Rectal smooth muscle tissue (tissue), 1 donor: Measurements from ENCODE around the gene FOXP1.
"Not testable (repeated sequence)": the region's sequence is repeated elsewhere in the genome, so short reads cannot be mapped to it uniquely, and the experiment has no call there.

Experiments
- H3K27ac ChIP-seq: one replicate; pipeline ENCODE4 v1.7.0; 2013; ENCODE audit warnings: low read depth, low read length, inconsistent platforms
- H3K27me3 ChIP-seq: one replicate; pipeline ENCODE4 v1.7.0; 2013; ENCODE audit warnings: low read length; ENCODE audit not compliant: control insufficient read depth, insufficient read depth
- H3K36me3 ChIP-seq: one replicate; pipeline ENCODE4 v1.7.0; 2013; ENCODE audit warnings: low read length; ENCODE audit not compliant: control insufficient read depth, insufficient read depth
- H3K4me1 ChIP-seq: one replicate; pipeline ENCODE4 v1.7.0; 2013; ENCODE audit warnings: low read length; ENCODE audit not compliant: control insufficient read depth, insufficient read depth
- H3K4me3 ChIP-seq: one replicate; pipeline ENCODE4 v1.7.0; 2013; ENCODE audit warnings: low read length
- H3K9ac ChIP-seq: one replicate; pipeline ENCODE4 v1.7.0; 2013; ENCODE audit warnings: low read length

The FOXP1 gene

DNA sequence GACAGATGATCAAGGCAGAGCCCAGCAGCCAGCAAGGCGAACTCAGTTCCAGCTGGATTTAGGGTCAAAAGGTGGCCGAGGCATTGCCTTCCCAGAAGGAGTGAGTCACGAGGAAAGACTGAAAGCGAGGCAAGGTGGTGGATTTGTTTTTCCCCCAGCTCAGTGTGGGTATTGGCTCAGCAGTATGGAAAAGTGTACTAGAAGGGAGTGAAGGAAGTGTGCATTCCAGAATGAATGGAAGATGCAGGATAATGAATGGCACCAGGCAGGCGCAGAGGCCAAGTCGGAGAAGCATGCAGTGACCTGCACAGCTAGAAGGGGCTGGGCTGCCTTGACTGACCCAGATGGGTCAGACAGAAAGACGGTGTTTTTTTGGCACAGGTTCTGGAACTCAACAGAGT lies 46.3 kb downstream of the FOXP1 start:
- no peaks in the 10 kb centered on the region for H3K27me3 ChIP-seq
- no peaks in the 10 kb centered on the region for H3K36me3 ChIP-seq
- no peak overlapping the region for H3K9ac ChIP-seq
- no peak overlapping the region for H3K27ac ChIP-seq
- no peak overlapping the region for H3K4me3 ChIP-seq
- peaks cover 26% of the 10 kb centered on the region for H3K4me1 ChIP-seq

DNA sequence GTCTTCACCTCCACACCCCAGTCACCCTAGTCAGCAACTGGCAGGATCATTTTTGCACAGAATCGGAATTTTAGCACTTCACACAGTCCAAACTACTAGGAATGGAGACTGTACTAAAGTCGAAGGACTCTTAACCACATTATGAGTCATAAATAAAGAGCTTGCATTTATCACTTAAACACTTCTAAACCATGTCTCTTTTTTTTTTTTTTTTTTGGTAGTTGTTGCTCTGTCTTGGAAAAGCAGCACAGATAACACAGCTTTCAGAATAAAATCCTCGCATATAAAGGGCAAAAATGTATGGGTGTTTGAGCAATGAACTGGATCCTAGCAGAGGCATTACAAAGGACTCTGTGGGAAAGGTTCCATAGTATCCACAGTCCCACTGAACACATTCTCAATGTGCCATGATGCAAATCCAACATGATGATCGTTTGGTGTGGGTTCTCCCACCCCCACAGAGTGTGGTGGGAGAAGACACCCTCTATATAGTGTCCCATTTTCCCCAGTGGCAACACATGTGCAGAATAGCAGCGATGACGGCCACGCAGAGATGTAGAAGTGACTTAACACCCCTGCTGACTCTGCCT lies 47.1 kb downstream of the FOXP1 start:
- Histone ChIP-seq H3K27ac (no peak overlapping the region), H3K9ac (no peak overlapping the region), H3K27me3 (no peaks in the 10 kb centered on the region), H3K4me3 (no peak overlapping the region), H3K36me3 (no peaks in the 10 kb centered on the region), H3K4me1 (peaks cover 18% of the 10 kb centered on the region)

DNA sequence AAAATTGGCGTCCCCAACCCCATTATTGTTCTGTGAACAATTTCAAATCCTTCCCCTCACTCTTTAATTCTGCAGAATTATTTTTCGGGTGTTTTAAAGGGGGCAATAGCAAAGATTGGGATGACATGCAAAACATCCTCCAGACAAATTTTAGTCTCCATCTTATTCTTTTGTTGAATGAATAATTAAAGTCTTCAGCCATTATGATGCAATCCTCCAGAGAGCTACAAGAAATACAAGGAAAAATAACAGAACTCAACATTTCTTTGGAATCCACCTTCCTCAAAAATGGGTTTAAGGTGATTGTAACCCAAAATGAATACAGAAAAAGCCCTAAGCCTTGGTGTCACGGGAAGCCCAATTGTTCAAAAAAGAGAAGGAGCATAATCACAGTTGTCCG lies 49.9 kb downstream of the FOXP1 start:
- Histone ChIP-seq H3K4me1 (peaks cover 6% of the 10 kb centered on the region), H3K27ac (no peak overlapping the region), H3K9ac (no peak overlapping the region), H3K36me3 (no peaks in the 10 kb centered on the region), H3K27me3 (no peaks in the 10 kb centered on the region), H3K4me3 (no peak overlapping the region)

DNA sequence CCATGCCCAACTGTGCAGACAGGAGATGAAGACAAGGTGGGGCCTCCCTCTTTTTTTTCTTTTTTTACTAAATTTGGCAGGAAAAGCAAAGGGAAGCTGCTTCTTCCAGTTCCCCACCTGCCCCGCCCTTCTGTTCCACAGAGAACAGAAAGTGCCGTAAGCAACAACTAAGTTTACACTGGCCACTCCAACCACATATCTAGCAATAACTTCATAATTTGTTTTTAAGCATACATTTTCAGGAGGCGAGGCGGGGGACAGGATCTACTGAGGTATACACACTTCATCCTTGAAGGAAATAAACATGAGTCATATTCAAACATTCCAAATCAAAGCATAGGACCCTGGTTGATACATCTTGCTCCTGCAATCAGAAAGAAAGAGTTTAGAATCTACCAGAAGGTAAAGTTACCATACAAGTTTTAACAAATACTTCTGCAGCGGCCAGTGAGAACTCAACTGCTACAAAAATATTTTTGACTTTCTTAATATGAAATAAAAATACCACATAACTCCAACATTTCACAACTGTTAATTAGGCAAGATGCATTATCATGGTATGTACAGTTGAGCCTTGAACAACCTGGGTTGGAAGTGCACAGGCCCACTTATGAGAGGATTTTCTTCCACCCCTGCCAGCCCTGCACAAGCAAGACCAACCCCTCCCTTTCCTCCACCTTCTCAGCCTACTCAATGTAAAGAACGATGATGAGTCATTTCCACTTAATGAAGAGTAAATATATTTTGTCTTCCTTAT lies 50.7 kb downstream of the FOXP1 start:
- no peak overlapping the region for H3K4me3 ChIP-seq
- H3K9ac ChIP-seq: no peak overlapping the region
- H3K4me1 ChIP-seq: peaks cover 6% of the 10 kb centered on the region
- no peaks in the 10 kb centered on the region for H3K36me3 ChIP-seq
- no peak overlapping the region for H3K27ac ChIP-seq
- H3K27me3 ChIP-seq: no peaks in the 10 kb centered on the region

DNA sequence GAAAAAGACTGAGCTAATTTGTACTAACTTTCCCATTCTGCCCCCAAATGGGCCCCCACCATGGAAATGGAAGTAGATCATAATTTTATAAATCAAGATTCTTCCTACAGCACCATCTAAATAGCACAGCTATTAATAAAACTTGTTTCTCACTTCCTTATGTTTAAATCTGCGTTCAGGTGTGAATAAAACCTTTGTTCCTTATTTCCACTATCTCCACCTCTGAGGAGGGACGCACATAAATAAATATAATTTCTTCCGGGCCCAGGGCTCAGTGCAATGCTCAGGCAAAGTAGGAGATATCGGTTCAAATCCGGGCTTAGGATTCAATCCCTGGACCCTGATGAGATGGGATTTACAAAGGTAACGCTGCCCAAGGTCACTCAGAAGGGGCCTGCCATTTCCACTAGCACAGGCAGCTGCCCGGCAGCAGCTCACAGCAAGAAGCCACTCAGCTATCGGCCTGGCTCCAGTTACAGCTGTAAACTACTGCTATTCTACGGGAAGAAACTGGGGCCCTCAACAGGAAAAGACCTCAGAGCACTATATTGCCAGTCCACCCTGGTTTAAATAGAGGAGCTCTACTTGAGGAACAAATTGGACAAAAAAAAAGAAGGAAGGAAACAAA lies 52.5 kb downstream of the FOXP1 start:
- Histone ChIP-seq H3K4me3 (no peak overlapping the region), H3K36me3 (no peaks in the 10 kb centered on the region), H3K27me3 (no peaks in the 10 kb centered on the region), H3K4me1 (no peaks in the 10 kb centered on the region), H3K9ac (no peak overlapping the region), H3K27ac (no peak overlapping the region)

DNA sequence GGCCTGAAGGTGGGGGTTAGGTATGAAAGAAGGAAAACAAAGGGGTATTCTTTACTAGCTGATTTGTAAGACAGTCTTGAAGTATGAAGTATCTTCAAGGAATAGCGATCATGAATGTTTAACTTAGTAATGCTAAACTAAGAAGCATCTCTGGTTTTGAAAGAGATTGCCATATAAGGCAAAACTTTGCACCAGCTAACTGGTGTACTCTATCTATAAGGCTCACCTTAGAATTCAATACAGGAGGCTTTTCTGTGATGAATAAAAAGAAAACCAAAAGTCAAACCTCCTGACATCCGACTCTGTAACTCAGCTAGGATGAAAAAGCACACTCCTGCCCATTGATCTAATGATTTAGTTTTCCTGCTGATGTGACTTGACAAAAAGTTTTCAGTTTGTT lies 54.7 kb downstream of the FOXP1 start:
- no peaks in the 10 kb centered on the region for H3K36me3 ChIP-seq
- H3K4me3 ChIP-seq: no peak overlapping the region
- no peak overlapping the region for H3K27ac ChIP-seq
- no peaks in the 10 kb centered on the region for H3K4me1 ChIP-seq
- H3K9ac ChIP-seq: no peak overlapping the region
- H3K27me3 ChIP-seq: no peaks in the 10 kb centered on the region

DNA sequence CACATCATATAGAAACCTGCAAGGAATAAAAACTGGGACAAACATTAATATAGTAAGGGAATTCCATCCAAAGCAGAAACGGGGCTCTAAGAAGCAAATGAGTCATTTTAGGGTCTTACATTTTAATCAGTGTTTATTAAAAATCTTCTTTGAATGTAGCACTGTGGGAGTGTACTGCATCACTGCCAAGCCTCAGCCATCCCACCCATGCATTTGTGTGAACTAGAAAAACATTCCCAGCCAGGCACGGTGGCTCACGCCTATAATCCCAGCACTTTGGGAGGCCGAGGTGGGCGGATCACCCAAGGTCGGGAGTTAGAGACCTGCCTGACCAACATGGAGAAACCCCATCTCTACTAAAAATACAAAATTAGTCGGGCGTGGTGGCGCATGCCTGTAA lies 57.1 kb downstream of the FOXP1 start:
- H3K4me3 ChIP-seq, H3K9ac ChIP-seq, H3K27me3 ChIP-seq, H3K4me1 ChIP-seq, H3K27ac ChIP-seq, H3K36me3 ChIP-seq: not testable (repeated sequence)

DNA sequence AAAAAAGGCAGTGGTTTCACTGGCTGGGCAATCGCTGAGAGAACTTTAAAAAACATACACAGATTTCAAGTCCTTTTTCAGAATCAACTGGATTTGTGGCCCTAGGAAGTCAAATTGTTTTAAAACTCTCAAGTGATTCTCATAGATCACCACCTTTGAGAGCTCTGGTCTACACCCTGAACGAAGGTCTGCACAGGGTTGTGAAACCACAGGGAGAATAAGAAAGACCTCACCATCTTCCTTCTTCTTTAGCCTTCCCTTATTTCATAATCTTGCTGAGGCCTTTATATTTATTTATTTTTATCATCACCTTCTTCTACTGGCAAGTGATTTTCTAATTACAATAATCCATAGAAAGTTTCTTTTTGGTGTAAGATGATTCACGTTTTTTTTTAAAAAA lies 58.1 kb downstream of the FOXP1 start:
- no peaks in the 10 kb centered on the region for H3K36me3 ChIP-seq
- H3K27me3 ChIP-seq: no peaks in the 10 kb centered on the region
- no peak overlapping the region for H3K9ac ChIP-seq
- H3K4me3 ChIP-seq: no peak overlapping the region
- no peaks in the 10 kb centered on the region for H3K4me1 ChIP-seq
- no peak overlapping the region for H3K27ac ChIP-seq

DNA sequence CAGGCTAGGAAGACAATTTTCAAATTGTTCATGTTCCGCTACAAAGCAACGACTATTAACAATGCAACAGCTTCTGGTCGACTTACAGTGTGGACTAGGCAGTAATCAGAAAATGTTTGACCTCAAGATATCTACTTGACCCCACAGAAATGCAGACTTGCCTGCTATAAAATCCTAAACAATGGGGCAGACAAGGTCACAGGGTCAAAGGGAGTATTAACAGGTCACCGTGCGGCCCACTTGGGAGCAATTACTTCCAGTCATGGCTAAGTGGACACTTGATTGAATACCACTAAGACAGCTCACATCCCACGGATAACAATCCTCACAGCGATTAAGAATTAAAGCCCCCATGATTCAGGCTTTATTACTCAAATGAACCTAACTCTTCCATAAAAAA lies 58.9 kb downstream of the FOXP1 start:
- H3K9ac ChIP-seq: no peak overlapping the region
- H3K27me3 ChIP-seq: no peaks in the 10 kb centered on the region
- no peak overlapping the region for H3K27ac ChIP-seq
- no peaks in the 10 kb centered on the region for H3K4me1 ChIP-seq
- H3K4me3 ChIP-seq: no peak overlapping the region
- H3K36me3 ChIP-seq: no peaks in the 10 kb centered on the region

DNA sequence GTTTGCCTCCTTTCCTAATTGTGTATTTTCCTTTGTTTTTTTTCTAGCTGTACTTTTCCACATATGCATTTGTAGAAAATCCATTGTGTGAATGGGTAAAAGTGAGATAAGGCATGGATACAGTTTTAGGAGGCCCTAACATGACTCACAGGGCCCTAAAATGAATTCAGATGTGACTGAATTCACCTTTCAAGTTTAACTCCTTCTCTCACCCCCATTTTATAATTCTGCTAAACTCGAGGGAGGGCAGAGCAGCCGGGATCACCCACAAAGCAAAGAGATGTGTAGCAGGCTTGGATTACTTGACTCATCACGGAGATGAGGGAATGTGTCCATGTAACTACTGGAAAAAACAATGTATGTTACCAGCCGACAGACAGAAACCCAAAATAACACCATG lies 59.9 kb downstream of the FOXP1 start:
- Histone ChIP-seq H3K36me3 (no peaks in the 10 kb centered on the region), H3K4me1 (no peaks in the 10 kb centered on the region), H3K27me3 (no peaks in the 10 kb centered on the region), H3K9ac (no peak overlapping the region), H3K27ac (no peak overlapping the region), H3K4me3 (no peak overlapping the region)

DNA sequence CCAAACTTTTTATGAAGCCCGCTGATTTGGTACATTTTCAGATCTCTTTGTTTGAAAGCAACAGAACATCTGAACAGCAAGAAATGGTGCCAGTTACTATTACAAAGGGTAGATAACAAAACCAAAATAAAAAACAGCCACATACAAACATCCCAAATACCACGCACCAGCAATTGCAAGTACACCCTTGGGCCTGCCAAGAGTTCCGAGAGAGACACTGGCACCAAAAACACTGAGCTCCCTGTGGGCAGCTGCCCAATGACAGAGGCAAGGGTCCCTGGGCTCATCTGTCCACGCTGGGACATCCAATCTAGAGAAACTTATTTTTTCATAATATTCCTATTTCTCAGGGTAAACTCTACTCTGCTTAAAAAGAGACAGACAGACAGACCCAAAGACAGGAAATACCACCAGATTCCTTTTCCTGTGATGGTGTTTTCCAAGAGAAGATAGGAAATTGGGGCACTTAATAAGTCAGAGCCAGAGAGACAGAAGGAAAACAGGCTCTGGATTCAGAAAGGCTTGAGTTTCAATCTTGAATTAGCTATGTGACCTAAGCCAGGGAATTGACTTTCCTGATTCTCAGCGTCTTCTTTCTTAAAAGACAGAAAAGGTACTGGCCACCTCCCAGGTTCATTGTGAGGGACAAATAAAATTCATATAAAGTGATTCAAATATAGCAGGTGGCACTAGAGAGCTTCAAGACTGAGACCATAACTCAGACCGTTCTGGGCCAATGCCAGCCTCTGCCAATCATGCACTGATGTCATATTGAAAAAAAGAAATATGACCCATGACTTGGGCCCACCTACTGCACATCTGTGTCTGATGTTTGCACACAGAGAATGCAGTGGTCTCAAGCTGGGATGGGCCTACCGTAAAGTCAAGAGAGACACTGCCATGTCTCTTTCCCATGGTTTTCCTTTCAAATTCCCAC lies 61.3 kb downstream of the FOXP1 start:
- H3K27ac ChIP-seq: no peak overlapping the region
- H3K9ac ChIP-seq: no peak overlapping the region
- H3K4me1 ChIP-seq: no peaks in the 10 kb centered on the region
- H3K27me3 ChIP-seq: no peaks in the 10 kb centered on the region
- no peaks in the 10 kb centered on the region for H3K36me3 ChIP-seq
- H3K4me3 ChIP-seq: no peak overlapping the region

DNA sequence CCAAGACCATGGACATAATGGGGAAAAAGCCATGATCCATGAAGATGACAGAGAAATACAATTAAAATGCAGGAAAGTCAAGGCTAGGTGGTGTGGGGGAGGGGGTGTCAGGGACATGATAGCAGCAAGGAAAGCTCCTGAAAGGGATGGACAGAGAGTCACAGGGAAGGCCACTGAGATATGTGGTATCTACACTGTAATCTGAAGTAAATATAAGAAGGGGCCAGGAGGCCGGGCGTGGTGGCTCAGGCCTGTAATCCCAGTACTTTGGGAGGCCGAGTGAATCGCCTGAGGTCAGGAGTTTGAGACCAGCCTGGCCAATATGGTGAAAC lies 62.5 kb downstream of the FOXP1 start:
- H3K4me1 ChIP-seq: no peaks in the 10 kb centered on the region
- no peak overlapping the region for H3K4me3 ChIP-seq
- no peaks in the 10 kb centered on the region for H3K36me3 ChIP-seq
- H3K27ac ChIP-seq: no peak overlapping the region
- H3K9ac ChIP-seq: no peak overlapping the region
- H3K27me3 ChIP-seq: no peaks in the 10 kb centered on the region
